GM18507 (cell line): ENCODE results near the gene BMPR1A.

Source experiments
- DNase-seq: peaks from one replicate; pipeline ENCODE4 v3.0.0; 2011; ENCODE audit warnings: low read depth; ENCODE audit not compliant: insufficient read length; ENCODE audit errors: extremely low spot score
- FAIRE-seq: peaks from 2 replicates; lab custom pipeline; 2011; peaks lifted over from hg19 to GRCh38; lab: Jason Lieb, UNC

BMPR1A gene

DNA sequence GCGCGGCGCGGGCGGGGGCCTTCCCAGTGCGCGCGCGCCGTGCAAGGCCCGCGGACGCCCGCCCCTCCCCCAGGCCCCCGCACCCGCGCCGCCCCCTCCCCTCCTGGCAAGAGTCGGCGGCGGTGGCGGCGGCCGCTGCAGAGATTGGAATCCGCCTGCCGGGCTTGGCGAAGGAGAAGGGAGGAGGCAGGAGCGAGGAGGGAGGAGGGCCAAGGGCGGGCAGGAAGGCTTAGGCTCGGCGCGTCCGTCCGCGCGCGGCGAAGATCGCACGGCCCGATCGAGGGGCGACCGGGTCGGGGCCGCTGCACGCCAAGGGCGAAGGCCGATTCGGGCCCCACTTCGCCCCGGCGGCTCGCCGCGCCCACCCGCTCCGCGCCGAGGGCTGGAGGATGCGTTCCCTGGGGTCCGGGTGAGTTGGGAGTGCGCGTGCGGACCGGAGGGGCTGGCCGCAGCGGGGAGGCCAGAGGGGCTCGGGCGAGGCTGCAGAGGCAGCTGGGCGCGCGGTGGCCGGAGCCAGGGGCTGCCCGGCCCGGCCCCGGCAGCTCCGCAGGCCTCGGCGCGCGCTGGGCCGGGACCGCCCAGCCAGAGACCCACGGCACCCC lies at the start of gene BMPR1A:
Gene BMPR1A, plus strand, starts transcription at position 109 of the 602 bp plus-strand sequence. CDS start 119,400 bp downstream, outside the sequence.
- DNase-seq (no peak), FAIRE-seq (peak; percentile 67)

DNA sequence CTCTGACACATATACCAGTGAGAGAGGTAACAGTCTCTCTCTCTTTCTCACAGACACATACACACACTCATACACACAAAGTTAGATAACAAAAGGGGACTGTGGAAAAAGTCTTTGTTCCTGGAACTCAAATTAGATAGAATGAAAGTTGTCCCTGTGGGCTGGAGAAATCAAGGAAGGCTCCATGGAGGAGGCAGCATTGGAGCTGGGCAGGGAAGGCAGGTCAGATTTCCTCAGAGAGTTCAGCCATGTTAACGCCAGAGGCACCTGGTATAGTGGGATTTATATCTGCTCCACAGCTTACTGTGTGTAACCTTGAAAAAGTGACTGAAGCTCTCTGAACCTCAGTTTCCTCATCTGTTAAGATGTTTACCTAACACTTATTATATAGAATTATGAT lies 49.4 kb upstream of the BMPR1A start:
- no peak for FAIRE-seq
- no peak for DNase-seq

DNA sequence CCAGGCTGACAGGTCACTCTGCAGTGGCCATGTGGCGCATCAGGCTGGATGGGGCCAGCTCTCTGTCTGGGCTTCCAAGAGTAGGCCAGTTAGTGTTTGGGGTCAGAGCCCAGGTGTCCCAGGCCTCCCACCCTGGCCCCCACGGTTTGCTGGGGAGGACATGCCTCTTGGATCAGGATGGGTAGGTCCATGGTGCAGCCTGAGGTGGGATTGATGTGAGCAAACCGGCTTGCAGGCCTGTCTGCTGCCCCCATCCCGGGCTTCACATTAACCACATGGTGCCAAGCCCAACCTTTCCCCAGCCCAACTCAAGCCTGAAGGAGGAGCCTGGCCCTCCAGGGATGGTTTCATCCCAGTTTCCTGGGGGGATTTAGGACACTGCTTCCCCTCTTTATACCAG lies 48.9 kb upstream of the BMPR1A start:
- FAIRE-seq (no peak), DNase-seq (no peak)

DNA sequence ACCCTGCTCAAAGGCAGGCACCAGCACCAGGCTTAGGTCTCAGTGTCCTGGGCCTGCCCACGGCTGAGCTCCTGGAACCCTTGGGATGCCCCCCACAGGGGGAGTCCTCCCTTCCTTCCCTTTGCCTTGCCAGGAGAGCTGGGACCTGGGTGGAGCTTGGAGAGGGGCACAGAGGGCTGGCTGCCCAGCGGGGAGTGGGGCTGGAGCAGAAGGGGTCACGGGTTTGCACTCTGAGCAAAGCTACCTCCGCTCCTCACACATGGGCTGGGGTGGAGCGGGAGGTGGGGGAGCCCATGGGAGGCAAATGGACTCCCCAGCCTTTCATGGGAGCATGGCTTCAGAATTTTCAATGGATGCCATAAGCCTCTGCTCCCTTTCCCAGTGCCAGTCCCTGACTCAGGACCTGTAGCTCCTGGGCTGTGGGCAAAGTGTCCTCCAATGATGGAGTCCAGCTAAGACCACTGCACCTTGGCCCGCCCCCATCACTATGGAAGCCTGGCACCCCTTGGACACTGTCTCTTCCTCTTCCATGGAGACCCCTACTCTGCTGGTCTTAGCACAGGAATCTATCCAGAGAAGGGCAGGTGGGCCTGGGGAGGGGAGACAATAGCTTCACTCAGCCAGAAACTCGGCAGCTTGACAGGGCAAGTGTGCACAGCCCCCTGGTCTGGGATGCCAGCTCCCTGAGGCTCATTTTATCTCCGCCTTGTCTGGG lies 48.2 kb upstream of the BMPR1A start:
- FAIRE-seq (no peak), DNase-seq (no peak)

DNA sequence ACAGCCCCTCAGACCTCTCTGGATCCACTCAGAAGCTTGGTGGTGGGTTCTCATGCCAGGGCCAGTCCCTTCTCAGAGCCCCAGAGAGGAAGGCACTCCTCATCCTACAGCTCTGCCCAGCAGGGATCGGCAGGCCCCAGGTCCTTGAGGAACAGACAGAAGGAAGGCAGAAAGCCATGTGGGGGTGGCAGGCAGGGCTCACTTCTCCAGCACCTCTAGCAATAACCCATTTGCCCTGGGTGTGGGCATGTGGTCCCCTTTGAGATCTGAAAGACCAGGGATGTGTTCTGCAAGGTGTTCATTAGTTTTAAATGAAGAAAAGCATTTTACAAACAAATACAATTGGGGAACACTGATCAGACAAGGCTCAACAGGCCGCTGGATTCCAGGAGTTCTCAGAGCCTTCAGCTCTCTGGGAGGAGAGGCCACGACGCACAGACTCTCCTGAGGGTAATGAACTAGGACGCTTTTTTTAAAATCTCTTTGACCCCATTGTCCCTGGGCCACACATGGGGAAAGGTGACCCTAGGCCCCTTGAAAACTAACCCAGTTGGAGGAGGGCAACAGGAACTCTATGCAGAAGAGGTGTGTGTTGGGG lies 47.5 kb upstream of the BMPR1A start:
- DNase-seq = no peak
- FAIRE-seq = no peak

DNA sequence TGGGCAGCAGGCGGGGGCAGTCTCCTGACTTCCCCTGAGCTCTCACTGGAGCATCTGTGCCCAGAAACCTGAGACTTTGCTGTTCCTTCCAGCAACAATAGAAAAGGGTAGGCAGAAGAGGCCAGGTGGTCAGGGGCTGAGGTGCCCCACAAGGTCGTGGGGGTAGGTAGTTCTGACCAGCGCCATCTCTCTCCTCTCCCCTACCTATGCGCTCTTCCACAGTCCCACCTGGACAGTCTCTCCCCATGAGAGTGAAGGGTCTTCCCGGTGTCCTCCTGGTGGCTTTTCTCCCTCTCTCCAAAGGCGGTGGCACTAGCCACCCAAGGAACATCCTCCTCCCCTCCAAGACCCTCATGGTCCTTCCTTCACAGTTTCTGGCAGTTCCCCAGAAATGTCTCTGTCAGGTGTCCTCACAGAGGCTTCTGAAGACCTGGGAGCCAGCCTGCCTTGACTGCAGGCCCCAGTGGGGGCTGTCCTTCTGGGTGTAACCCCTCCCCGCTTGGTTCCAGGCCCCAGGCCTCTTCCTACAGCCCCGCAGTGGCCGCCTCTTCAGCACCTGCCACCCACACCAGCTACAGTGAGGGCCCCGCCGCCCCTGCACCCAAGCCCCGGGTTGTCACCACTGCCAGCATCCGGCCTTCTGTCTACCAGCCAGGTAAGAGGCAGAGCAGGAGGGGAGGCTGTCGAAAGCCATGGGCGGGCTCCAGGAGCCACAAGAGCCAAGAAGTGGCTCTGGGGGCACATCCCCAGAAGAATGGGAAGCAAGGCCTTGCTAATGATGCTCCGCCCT lies 46.8 kb upstream of the BMPR1A start:
- FAIRE-seq = no peak

DNA sequence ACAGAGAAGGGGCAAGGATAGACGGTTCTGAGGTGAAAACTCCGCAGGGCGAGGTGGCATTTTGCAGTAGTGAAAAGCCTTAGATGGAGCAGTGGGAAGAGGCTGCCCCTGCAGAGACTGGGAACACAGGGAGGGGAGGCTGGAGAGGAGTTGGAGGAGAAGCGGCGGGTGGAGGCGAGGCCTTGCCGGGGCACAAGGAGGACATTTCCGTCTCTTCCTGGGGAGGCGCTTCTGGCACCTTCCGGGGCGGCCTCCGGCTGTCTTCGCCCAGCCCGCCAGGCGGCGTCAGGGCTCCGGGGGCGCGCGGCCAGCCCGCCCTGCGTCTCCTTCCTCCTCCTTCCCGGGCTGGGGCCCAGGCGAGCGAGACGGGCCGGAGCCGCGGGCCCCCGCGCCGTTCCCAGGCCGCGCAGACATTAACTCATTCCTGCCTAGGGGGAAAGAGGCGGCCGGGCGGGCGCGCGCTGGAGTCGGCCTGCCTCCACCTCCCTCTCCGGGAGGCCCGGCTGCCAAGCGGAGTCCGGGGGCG lies 45.4 kb upstream of the BMPR1A start:
- DNase-seq (peak; percentile 96), FAIRE-seq (peak; percentile 87)

More for the DNA sequence above, 46.8 kb upstream of the BMPR1A start:
- DNase-seq = no peak

DNA sequence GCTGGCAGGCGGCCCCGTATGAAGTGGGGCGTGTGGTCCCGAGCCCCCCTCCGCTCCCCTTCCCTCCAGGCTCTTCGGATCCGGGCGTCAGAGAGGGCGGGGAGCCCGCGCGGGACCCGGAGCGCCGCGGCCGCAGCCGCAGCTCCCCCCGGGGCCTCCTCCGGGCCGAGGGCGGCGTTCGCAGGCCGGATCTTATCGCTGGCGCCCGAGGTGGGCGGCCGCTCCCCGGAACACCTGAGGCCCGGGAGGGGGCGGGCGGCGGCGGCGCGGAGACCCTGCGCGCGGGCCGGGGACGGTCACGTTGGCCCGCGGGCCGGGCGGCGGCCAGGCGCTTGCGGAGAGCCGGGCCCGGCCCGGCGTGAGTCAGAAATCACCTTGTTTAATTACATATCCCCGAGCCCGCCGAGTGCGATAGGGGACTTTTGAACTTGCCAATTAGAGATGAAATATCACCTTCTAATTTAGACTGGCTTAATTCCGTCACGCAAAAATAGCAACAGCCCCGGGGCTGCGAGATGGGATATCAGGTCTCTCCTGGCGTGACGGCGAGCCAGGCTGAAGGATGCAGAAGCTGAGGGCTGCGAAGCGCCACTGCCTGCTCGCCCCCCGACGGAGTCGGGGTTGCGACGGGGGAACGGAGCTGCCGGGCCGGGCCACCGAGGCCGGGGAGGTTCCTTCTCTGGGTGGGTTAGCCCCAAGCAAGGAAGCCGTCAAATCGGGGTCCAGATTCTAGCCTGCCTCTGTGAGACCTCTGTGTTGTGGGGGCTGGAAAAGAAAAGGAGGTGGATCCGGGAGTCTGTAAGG lies 44.7 kb upstream of the BMPR1A start:
- peak; percentile 56 for DNase-seq
- no peak for FAIRE-seq

DNA sequence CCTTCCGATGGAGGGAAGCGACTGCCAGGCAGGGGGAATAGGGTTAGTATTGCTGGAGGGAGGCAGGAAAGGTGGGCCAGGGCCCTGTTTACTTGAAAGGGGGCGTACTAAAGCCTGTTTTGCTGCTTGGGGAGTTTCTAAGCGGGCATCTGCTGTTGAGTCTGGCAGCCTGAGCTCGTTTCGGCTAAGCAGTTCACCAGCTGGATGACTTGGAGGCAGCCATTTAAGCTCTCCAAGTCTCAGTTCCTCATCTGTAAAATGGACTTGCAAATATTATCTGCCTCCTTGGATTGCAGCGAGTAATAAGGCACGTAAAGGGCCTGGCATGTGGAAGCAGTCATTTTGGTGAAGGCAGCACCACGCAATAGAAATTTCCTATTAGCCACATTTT lies 44.1 kb upstream of the BMPR1A start:
- DNase-seq (peak; percentile 52), FAIRE-seq (peak; percentile 67)

DNA sequence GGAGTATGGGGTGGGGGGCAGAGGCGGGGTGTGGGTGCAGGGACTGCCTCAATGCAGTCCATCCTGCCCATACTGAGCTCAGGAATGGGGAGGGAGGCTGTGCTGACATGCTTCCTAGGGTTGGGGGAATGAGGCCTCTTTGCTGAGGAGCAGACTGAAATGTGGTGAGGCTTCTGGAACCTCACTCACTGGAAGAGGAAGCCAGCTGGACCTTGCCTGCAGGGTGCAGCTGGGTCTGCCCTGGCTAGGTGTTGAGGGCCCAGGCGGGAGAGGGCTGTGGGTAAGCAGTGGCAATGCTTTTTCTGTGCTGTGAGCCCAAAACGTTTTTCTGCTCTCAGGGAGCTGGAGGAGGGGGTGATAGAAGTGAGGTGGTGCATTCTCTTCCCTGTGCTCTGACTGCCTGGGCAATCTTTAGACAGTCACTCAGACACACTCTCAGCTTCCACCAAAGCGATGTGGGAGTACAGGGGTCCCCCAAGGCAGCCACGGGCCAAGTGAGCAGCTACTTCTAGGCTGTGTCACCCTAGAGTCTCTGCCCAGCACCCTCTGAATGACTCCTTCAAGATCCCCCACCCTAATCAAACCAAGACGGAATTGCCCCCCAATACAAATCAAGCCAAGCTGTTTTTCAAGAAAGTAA lies 41.1 kb upstream of the BMPR1A start:
- FAIRE-seq (no peak), DNase-seq (no peak)

DNA sequence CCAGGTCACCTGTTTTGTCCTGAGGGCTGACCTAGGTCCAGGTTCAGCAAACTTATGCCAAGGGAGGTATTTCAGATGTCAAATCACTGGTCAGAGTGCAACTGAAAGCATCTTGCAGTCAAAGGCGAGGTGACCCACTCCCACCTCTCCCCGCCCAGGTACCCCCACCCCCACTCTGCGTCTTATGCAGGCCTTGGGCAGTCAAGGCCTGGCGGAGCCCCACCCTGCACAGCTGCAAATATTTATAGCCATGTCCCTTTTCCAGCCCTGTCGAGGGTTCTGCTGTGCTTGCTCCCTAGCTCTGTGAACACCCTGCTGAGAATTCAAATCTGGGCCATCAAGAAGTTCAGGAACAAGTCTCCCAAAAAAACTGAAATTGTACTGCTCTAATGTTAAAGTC lies 40.6 kb upstream of the BMPR1A start:
- FAIRE-seq = no peak
- DNase-seq = no peak

DNA sequence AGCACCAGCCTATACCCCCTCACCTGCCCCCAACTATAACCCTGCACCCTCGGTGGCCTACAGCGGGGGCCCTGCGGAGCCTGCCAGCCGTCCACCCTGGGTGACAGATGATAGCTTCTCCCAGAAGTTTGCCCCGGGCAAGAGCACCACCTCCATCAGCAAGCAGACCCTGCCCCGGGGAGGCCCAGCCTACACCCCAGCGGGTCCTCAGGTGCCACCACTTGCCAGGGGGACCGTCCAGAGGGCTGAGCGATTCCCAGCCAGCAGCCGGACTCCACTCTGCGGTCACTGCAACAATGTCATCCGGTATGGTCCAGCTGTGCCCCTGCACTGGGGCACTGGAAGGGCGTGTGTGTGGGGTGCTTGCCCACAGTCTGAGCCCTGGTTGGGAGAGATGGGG lies 40.0 kb upstream of the BMPR1A start:
- FAIRE-seq (no peak), DNase-seq (no peak)

DNA sequence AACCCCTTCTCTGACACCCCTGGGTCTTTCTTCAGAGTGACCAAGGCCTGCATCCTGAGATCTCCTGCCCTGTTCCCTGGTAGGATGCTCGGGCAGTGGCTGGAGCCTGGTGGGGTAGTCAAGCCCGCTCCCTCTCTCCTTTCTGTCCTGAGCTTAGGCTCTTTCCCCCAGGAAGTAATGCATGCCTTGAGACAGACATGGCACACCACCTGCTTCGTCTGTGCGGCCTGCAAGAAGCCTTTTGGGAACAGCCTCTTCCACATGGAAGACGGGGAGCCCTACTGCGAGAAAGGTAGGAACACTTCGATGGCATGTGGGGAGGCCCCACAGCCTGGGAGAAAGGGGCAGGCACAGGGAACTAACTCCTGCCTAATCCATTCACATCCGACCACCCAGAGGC lies 37.9 kb upstream of the BMPR1A start:
- FAIRE-seq = no peak
- DNase-seq = no peak

DNA sequence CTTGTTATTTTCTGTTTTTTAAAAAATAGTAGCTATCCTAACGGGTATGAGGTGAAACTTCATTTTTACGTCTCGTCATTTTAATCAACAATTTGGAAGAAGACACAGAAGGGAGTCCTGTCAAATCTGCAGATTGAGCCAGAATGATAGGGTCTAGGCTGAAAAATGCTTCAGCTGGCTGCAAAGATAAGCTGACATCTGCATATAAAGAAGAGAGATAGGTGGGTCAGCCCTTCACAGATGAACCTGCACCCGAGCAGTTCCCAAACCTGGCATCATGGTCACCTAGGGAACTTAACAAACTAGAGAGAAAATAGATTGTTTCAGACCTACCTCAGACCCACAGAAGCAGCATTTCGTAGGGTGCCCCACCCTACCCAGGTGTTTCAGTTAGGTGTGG lies 35.2 kb upstream of the BMPR1A start:
- no peak for DNase-seq
- FAIRE-seq = no peak

DNA sequence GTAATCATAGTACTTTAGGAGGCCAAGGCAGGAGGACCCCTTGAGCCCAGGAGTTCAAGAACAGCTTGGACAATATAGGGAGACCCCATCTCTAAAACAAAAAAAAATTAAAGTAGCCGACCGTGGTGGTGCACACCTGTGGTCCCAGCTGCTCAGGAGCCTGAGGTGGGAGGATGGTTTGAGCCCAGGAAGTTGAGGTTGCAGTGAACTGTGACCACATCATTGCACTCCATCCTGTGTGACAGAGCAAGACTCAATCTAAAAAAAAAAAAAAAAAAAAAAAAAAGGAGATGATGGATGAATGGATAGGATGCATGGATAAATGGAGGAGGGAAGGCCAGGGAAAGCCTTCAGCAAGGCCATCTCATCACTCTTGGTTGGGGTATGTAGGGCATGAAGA lies 33.4 kb upstream of the BMPR1A start:
- FAIRE-seq (no peak), DNase-seq (no peak)

DNA sequence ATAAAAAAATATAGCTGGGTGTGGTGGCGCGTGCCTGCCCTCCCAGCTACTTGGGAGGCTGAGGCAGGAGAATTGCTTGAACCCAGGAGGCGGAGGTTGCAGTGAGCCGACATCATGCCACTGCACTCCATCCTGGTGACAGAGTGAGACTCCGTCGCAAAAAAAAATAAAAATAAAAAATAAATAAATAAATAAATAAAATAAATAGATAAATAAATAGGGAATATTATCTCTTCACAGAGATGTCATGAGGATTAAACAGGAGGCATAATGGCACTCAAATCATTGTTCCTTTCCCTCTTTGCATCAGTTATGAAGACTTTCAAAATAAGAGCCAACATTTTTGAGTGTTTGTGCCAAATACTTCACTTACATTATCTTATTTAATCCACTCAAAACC lies 32.0 kb upstream of the BMPR1A start:
- no peak for DNase-seq
- FAIRE-seq = no peak

DNA sequence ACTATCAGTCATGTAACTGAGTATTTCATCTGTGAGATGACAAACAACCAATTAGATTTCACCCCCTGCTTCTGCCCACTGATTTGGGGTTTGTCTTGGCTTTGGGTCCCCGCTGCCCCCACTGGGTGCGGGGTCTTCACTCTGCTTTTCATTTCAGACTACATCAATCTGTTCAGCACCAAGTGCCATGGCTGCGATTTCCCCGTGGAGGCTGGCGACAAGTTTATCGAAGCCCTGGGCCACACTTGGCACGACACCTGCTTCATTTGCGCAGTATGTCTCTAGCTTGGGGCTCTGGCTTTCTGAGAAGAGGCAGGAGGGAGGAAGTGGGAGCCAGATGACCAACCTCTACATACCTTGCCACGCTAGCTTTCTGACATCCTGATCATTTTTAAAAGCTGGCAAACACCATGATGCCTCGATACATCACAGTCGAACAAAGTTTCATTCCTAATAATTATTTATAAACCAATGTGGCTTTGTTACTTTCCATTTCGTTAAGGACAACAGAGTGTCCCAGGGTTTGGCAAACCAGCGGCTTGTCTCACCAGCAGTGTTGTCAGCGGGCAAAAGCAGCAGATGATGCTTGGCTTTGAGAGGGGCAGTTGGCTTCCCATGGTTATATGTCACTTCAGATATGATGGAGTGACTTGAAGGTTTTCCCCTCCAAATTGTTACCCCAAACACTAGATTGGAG lies 30.3 kb upstream of the BMPR1A start:
- FAIRE-seq = no peak
- DNase-seq = no peak

DNA sequence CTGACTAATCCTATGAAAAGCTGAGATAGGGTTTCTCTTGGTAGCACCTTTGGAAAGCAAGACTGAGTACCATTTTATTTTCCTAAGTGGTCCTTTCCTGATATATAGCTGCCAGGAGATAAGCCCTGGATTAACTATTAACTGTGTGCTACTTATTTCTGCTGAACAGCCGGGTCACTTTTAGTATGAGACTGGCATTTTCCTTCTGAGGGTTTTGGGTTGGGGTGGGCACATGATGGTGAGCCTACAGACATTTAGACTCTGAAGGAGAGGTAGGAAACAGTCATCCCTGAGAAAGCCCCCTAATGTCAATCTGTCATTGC lies 29.8 kb upstream of the BMPR1A start:
- FAIRE-seq (no peak), DNase-seq (no peak)
